Endodermal cell (in vitro differentiated cells): ENCODE measurements around the gene CSDE1. TPM values are rescaled to one million over a fixed set of nuclear protein-coding genes. Genes with fewer than 3 reads are reported as not detected.

Source experiments
- DNase-seq: peaks from one replicate; pipeline ENCODE4 v3.0.0-alpha.2; 2017
- H3K27ac ChIP-seq: 2 replicates; pipeline ENCODE4 v1.5.1; 2013; ENCODE audit warnings: mild to moderate bottlenecking, low read depth, low read length, moderate library complexity
- H3K27me3 ChIP-seq: 2 replicates; pipeline ENCODE4 v1.6.1; 2013; ENCODE audit warnings: mild to moderate bottlenecking, low read length, moderate library complexity; ENCODE audit not compliant: insufficient read depth, control insufficient read depth, poor library complexity, severe bottlenecking
- H3K36me3 ChIP-seq: 2 replicates; pipeline ENCODE4 v1.7.0; 2013; ENCODE audit warnings: mild to moderate bottlenecking, low read length, moderate library complexity; ENCODE audit not compliant: control insufficient read depth, insufficient read depth
- H3K4me1 ChIP-seq: one replicate; pipeline ENCODE4 v1.7.0; 2013; ENCODE audit warnings: low read length; ENCODE audit not compliant: control insufficient read depth, insufficient read depth
- H3K4me3 ChIP-seq: 2 replicates; pipeline ENCODE4 v1.5.1; 2013; ENCODE audit warnings: mild to moderate bottlenecking, low read length, moderate library complexity
- H3K9ac ChIP-seq: 2 replicates; pipeline ENCODE4 v1.6.1; 2013; ENCODE audit warnings: mild to moderate bottlenecking, low read length, moderate library complexity; ENCODE audit not compliant: poor library complexity, severe bottlenecking; ENCODE audit errors: extremely low read depth
- H3K9me3 ChIP-seq: 2 replicates; pipeline ENCODE4 v1.6.1; 2013; ENCODE audit warnings: mild to moderate bottlenecking, low read length, moderate library complexity; ENCODE audit not compliant: control insufficient read depth
- H3K27ac Mint-ChIP-seq: 2 replicates; pipeline ENCODE4 v1.8.0; 2020; ENCODE audit warnings: mixed read lengths
- H3K27me3 Mint-ChIP-seq: 2 replicates; pipeline ENCODE4 v1.8.0; 2021; ENCODE audit warnings: mild to moderate bottlenecking, mixed read lengths; ENCODE audit not compliant: insufficient read depth
- H3K36me3 Mint-ChIP-seq: 2 replicates; pipeline ENCODE4 v1.8.0; 2020; ENCODE audit warnings: low read depth, mixed read lengths
- H3K4me1 Mint-ChIP-seq: 2 replicates; pipeline ENCODE4 v1.8.0; 2020; ENCODE audit warnings: mixed read lengths
- H3K4me3 Mint-ChIP-seq: 2 replicates; pipeline ENCODE4 v1.8.0; 2020; ENCODE audit warnings: mild to moderate bottlenecking, moderate library complexity, mixed read lengths
- H3K9me3 Mint-ChIP-seq: 2 replicates; pipeline ENCODE4 v1.8.0; 2020; ENCODE audit warnings: mild to moderate bottlenecking, mixed read lengths
- CTCF ChIP-seq: fragments of 200-600 bp; sonication (generic); conservative IDR thresholded peaks from 2 replicates; pipeline ENCODE4 v1.5.0; 2021; ENCODE audit warnings: antibody characterized with exemption, mild to moderate bottlenecking
- WGBS, 2 experiments: methylation state at CpG; one replicate each; pipeline versions ENCODE4 v1.1.5 to v1.1.7; 2013; ENCODE audit warnings: missing lambda C conversion rate in 2 of 2, mixed read lengths in 1 of 2; ENCODE audit not compliant: insufficient coverage in 1 of 2, insufficient read length in 1 of 2; 5-methylcytosine and 5-hydroxymethylcytosine counted together
- total RNA-seq, 2 donors: library from RNA; stranded (reverse); fragmentation: NEBNext Ultra II Directional in 1 of 2; extraction: Animal tissue kit (Norgen Biotek cat#: 25700) in 1 of 2; gene quantifications; 2 replicates in 1 of 2; 3 replicates in 1 of 2; pipeline ENCODE4 v1.2.1, GENCODE V29; 2021

CSDE1 gene
- total RNA-seq, 2 donors from 2014 or later: 491 to 517 TPM

DNA sequence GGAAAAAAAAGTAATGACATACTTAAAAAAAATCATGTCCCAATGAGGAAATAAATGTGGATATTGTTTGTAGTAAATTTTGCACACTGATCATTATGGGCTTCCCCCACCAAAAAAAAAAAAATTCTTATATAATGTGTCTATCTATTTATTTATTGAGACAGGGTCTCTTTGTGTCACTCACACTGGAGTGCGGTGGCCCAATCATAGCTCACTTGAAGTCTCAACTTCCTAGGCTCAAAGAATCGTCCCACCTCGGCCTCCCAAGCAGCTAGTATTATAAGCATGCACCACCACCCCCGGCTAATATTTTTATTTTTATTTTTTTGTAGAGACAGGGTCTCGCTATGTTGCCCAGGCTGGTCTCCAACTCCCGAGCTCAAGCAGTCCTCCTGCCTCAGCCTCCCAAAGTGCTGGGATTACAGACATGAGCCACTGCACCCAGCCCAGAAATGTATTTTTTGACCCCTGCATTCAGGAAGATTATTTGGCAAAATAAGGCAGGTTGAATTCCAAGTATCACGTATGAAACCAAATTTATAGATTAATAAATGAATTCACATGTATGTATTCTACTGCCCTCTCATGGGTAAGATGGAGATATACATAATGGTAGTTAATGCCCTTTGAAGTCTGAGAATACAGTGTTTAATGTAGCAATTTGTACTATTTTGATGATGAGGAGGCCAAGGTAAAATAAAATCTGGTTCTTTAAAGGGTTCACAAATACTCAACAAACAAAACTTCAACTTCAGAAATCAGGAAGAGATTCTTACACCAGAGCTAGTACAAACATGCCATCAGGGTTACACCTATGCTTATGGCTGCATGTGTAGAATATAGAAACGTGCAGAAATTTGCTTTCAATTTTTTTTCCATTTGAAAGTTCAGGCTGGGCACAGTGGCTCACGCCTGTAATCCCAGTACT lies 86.5 kb downstream of the CSDE1 start:
- Histone ChIP-seq H3K27ac (no peak overlapping the region), H3K27me3 (peaks cover 47% of the 10 kb centered on the region), H3K4me1 (no peaks in the 10 kb centered on the region), H3K4me3 (no peak overlapping the region), H3K9me3 (no peaks in the 10 kb centered on the region), H3K36me3 (no peaks in the 10 kb centered on the region), H3K9ac (no peak overlapping the region)
- 89 to 93% methylated on average over 6 to 9 of the region's 9 CpGs for WGBS, 2 experiments
- H3K27me3 Mint-ChIP-seq: peaks cover 38% of the 10 kb centered on the region
- no peak overlapping the region for H3K4me3 Mint-ChIP-seq
- TF ChIP-seq CTCF: peak; percentile 49
- no peaks in the 10 kb centered on the region for H3K9me3 Mint-ChIP-seq
- peaks cover 23% of the 10 kb centered on the region for H3K4me1 Mint-ChIP-seq
- no peaks in the 10 kb centered on the region for H3K36me3 Mint-ChIP-seq
- no peak overlapping the region for H3K27ac Mint-ChIP-seq
- DNase-seq: no peak

GRCh38 chr1:114670083-114671010 lies 87.4 kb downstream of the CSDE1 start:
- peaks cover 29% of the 10 kb centered on the region for H3K27me3 Mint-ChIP-seq

More at GRCh38 chr1:114670083-114671010, 87.4 kb downstream of the CSDE1 start:
- H3K4me1 ChIP-seq: no peaks in the 10 kb centered on the region
- peak; percentile 99 for DNase-seq
- no peak overlapping the region for H3K27ac ChIP-seq
- peaks cover 38% of the 10 kb centered on the region for H3K27me3 ChIP-seq
- H3K27ac Mint-ChIP-seq: peak overlapping the region; percentile 96
- peak overlapping the region; percentile 64 for H3K9ac ChIP-seq
- H3K4me3 Mint-ChIP-seq: peak overlapping the region; percentile 78
- peak overlapping the region; percentile 83 for H3K4me3 ChIP-seq
- no peaks in the 10 kb centered on the region for H3K9me3 ChIP-seq
- H3K36me3 Mint-ChIP-seq: no peaks in the 10 kb centered on the region
- TF ChIP-seq CTCF: peak; percentile 31
- no peaks in the 10 kb centered on the region for H3K36me3 ChIP-seq
- 0 to 7% methylated on average over 16 to 40 of the region's 45 CpGs for WGBS, 2 experiments
- no peaks in the 10 kb centered on the region for H3K9me3 Mint-ChIP-seq
- H3K4me1 Mint-ChIP-seq: peaks cover 30% of the 10 kb centered on the region
